ENCODE measurements around the gene HEPN1.

- TF ChIP-seq EHMT2 (IDR thresholded peaks at IDR 0.05; ENCODE audit: low read depth) (no peak), CTCF (IDR thresholded peaks at IDR 0.05) (no peak), RNF2 (IDR thresholded peaks at IDR 0.05; ENCODE audit: borderline replicate concordance, low read depth) (no peak), FOSL2 (IDR thresholded peaks at IDR 0.05) (no peak), FOSL2 (CRISPR knock-in tag; IDR thresholded peaks at IDR 0.05) (no peak), POLR2A (IDR thresholded peaks at IDR 0.05; ENCODE audit: low read length) (no peak), MAX (IDR thresholded peaks at IDR 0.05) (no peak), RAD21 (conservative IDR thresholded peaks at IDR 0.05 in 1 of 2, IDR thresholded peaks at IDR 0.05 in 1 of 2) (no peak), USF2 (IDR thresholded peaks at IDR 0.05) (no peak)
Measured at GRCh38 chr11:124896821-124897391, 22.1 kb upstream of the HEPN1 start.
